A673 (cell line): Measurements from ENCODE around the gene KLHL5.

Experiments used
- EZH2 ChIP-seq: fragments of 200-600 bp; sonication (generic); IDR thresholded peaks from 2 replicates; pipeline ENCODE4 v1.6.1; 2017; ENCODE audit warnings: borderline replicate concordance, low read depth, mild to moderate bottlenecking, mixed read lengths, antibody characterized with exemption, low read length; ENCODE audit not compliant: poor library complexity, severe bottlenecking
- TF ChIP-seq, protein P1 (sequence below): fragments of 300-800, 200-600 bp; sonication (generic); conservative IDR thresholded peaks from 2 replicates; pipeline ENCODE4 v1.5.1; 2017; ENCODE audit warnings: low read depth, mild to moderate bottlenecking, antibody characterized with exemption, low read length, moderate library complexity, mixed read lengths

DNA sequence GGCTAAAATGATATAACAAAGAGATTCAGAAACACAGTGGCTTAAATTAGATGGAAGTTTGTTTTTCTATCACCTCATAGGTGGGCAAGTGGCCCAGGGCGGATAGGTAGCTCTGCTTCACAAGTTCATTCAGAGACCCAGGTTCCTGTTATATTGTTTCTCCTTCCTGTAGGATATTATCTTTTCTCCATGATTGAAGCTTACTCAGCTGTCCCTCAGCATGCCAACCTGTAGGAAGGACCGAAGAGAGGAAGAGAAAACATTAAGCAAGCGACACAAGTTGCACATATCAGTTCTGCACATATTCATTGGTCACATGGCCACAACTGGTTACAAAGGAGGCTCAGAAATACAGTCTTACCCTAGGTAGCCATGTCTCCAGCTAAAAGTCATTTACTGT lies 6.9 kb downstream of the KLHL5 start:
- TF ChIP-seq, protein P1, sequence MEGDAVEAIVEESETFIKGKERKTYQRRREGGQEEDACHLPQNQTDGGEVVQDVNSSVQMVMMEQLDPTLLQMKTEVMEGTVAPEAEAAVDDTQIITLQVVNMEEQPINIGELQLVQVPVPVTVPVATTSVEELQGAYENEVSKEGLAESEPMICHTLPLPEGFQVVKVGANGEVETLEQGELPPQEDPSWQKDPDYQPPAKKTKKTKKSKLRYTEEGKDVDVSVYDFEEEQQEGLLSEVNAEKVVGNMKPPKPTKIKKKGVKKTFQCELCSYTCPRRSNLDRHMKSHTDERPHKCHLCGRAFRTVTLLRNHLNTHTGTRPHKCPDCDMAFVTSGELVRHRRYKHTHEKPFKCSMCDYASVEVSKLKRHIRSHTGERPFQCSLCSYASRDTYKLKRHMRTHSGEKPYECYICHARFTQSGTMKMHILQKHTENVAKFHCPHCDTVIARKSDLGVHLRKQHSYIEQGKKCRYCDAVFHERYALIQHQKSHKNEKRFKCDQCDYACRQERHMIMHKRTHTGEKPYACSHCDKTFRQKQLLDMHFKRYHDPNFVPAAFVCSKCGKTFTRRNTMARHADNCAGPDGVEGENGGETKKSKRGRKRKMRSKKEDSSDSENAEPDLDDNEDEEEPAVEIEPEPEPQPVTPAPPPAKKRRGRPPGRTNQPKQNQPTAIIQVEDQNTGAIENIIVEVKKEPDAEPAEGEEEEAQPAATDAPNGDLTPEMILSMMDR = no peak
- TF ChIP-seq EZH2 = no peak
